Uterus (tissue), 4 donors: ENCODE data around the gene TMEM81. TPM values are rescaled to one million over a fixed set of nuclear protein-coding genes. Genes with fewer than 3 reads are reported as not detected.

Experiments
- DNase-seq, 2 donors: peaks; one replicate each; pipeline ENCODE4 v3.0.0-alpha.2; 2019 to 2020
- H3K27ac ChIP-seq, 2 donors: fragments of 200-600 bp; sonication (generic); 1 replicate in 1 of 2; 2 replicates in 1 of 2; pipeline ENCODE4 v1.5.1; 2016 to 2018
- H3K27me3 ChIP-seq, 2 donors: fragments of 200-600 bp; sonication (generic); one replicate each; pipeline ENCODE4 v1.5.1; 2018 to 2019; ENCODE audit warnings: control low read depth in 1 of 2
- H3K36me3 ChIP-seq, 2 donors: fragments of 200-600 bp; sonication (generic); one replicate each; pipeline ENCODE4 v1.5.1; 2019; ENCODE audit warnings: control low read depth in 1 of 2
- H3K4me1 ChIP-seq, 2 donors: fragments of 200-600 bp; sonication (generic); one replicate each; pipeline ENCODE4 v1.5.1; 2018 to 2019; ENCODE audit warnings: control low read depth in 1 of 2
- H3K4me3 ChIP-seq, 2 donors: fragments of 200-600 bp; sonication (generic); 1 replicate in 1 of 2; 2 replicates in 1 of 2; pipeline ENCODE4 v1.5.1; 2018 to 2019; ENCODE audit warnings: mild to moderate bottlenecking in 1 of 2
- H3K9me3 ChIP-seq, 2 donors: fragments of 200-600 bp; sonication (generic); one replicate each; pipeline ENCODE4 v1.5.1; 2019; ENCODE audit warnings: control low read depth in 1 of 2
- CTCF ChIP-seq, 4 experiments: fragments of 200-600 bp in 2 of 4; fragments of 450-650 bp in 2 of 4; sonication (generic) in 2 of 4; IDR thresholded peaks; one replicate each; pipeline ENCODE4 v1.5.1; 2016 to 2019; ENCODE audit warnings: antibody characterized with exemption in 4 of 4, mild to moderate bottlenecking in 2 of 4, moderate library complexity in 1 of 4
- POLR2A ChIP-seq, 2 donors: fragments of 450-650 bp; IDR thresholded peaks; one replicate each; pipeline ENCODE4 v1.6.1; 2016; ENCODE audit warnings: antibody characterized with exemption in 2 of 2, mild to moderate bottlenecking in 1 of 2, moderate library complexity in 1 of 2
- intact Hi-C: fragments of 100-400 bp; cut with DNase I; formaldehyde crosslinking; loops from one replicate; pipeline ENCODE4 v1.15.1; 2023; ENCODE audit warnings: low total_unique reads
- total RNA-seq, 4 donors: library from RNA; depleted of rRNA in 3 of 4; stranded (reverse); fragments of >200 nt in 3 of 4; gene quantifications; one replicate each; pipeline versions ENCODE4 v1.1.0 to v1.2.4, GENCODE V29; 2014 to 2023
- donor health status: DM: yes; HTN: yes; CAD: no.

Gene TMEM81
- total RNA-seq, 4 donors from 2014 or later, result 0.26 to 3.3 (median 1.7) TPM; not detected in 1

GRCh38 chr1:205124726-205125125 is 40.5 kb upstream of the TMEM81 start:
- no peak for DNase-seq
- H3K4me1 ChIP-seq, result peaks cover 0 to 9% of the 10 kb centered on the region in 2 donors
- no peaks in the 10 kb centered on the region for H3K36me3 ChIP-seq
- intact Hi-C loops, result no loop called here
- H3K27ac ChIP-seq, result no peak overlapping the region
- no peaks in the 10 kb centered on the region for H3K27me3 ChIP-seq
- no peak overlapping the region for H3K4me3 ChIP-seq
- TF ChIP-seq POLR2A (IDR thresholded peaks at IDR 0.05), result no peak
- no peak for TF ChIP-seq CTCF (IDR thresholded peaks at IDR 0.05)
- H3K9me3 ChIP-seq, result no peaks in the 10 kb centered on the region

GRCh38 chr1:205122489-205122882 is 38.2 kb upstream of the TMEM81 start:
- H3K4me1 ChIP-seq, result peaks cover 0 to 9% of the 10 kb centered on the region in 2 donors
- TF ChIP-seq POLR2A (IDR thresholded peaks at IDR 0.05), result no peak
- TF ChIP-seq CTCF (IDR thresholded peaks at IDR 0.05), result no peak
- H3K9me3 ChIP-seq, result no peaks in the 10 kb centered on the region
- peak overlapping the region; percentile 88 to 100 for H3K27ac ChIP-seq
- intact Hi-C loops, result no loop called here
- H3K4me3 ChIP-seq, result peak overlapping the region; percentile 62 to 97
- no peaks in the 10 kb centered on the region for H3K36me3 ChIP-seq
- H3K27me3 ChIP-seq, result no peaks in the 10 kb centered on the region
- no peak for DNase-seq

- no peaks in the 10 kb centered on the region for H3K9me3 ChIP-seq
- DNase-seq, result peak; percentile 94 to 96
- H3K4me1 ChIP-seq, result peaks cover 0 to 9% of the 10 kb centered on the region in 2 donors
- H3K27me3 ChIP-seq, result no peaks in the 10 kb centered on the region
- TF ChIP-seq CTCF (IDR thresholded peaks at IDR 0.05), result peak; percentile 61 to 82 (median 73)
- peak in 1 of 2 donors; percentile 63 for TF ChIP-seq POLR2A (IDR thresholded peaks at IDR 0.05)
- no peaks in the 10 kb centered on the region for H3K36me3 ChIP-seq
- peak within 1 kb of the TSS; percentile 88 to 100 for H3K27ac ChIP-seq
- intact Hi-C loops, result no loop called here
- peak within 1 kb of the TSS; percentile 62 to 97 for H3K4me3 ChIP-seq
Measured at GRCh38 chr1:205121660-205122488, 37.6 kb upstream of the TMEM81 start, which contains the start of gene RBBP5. Gene RBBP5, minus strand, starts transcription at chr1:205121978. Its CDS starts 105 bp downstream, at chr1:205121873.

- H3K36me3 ChIP-seq, result no peaks in the 10 kb centered on the region
- no peak for TF ChIP-seq CTCF (IDR thresholded peaks at IDR 0.05)
- no peak for TF ChIP-seq POLR2A (IDR thresholded peaks at IDR 0.05)
- H3K4me1 ChIP-seq, result peaks cover 0 to 9% of the 10 kb centered on the region in 2 donors
- intact Hi-C loops, result no loop called here
- DNase-seq, result no peak
- no peak overlapping the region for H3K4me3 ChIP-seq
- no peak overlapping the region for H3K27ac ChIP-seq
- no peaks in the 10 kb centered on the region for H3K9me3 ChIP-seq
- no peaks in the 10 kb centered on the region for H3K27me3 ChIP-seq
Measured at GRCh38 chr1:205118752-205119151, 34.5 kb upstream of the TMEM81 start.

GRCh38 chr1:205111354-205111753 is 27.1 kb upstream of the TMEM81 start:
- H3K36me3 ChIP-seq, result no peaks in the 10 kb centered on the region
- H3K4me1 ChIP-seq, result no peaks in the 10 kb centered on the region
- no peak for TF ChIP-seq POLR2A (IDR thresholded peaks at IDR 0.05)
- no peak for TF ChIP-seq CTCF (IDR thresholded peaks at IDR 0.05)
- DNase-seq, result no peak
- no peak overlapping the region for H3K27ac ChIP-seq
- H3K4me3 ChIP-seq, result no peak overlapping the region
- no peaks in the 10 kb centered on the region for H3K27me3 ChIP-seq
- intact Hi-C loops, result no loop called here
- H3K9me3 ChIP-seq, result no peaks in the 10 kb centered on the region
